GM12872 (cell line): ENCODE data around the gene MUSK.

Experiments
- CTCF ChIP-seq: IDR thresholded peaks from 3 replicates; pipeline ENCODE4 v1.5.1; 2011; ENCODE audit warnings: low read depth, mild to moderate bottlenecking, low read length, moderate library complexity; ENCODE audit not compliant: insufficient read depth

MUSK gene

GRCh38 chr9:110777876-110778215 is 109.3 kb downstream of the MUSK start:
- TF ChIP-seq CTCF = no peak

DNA sequence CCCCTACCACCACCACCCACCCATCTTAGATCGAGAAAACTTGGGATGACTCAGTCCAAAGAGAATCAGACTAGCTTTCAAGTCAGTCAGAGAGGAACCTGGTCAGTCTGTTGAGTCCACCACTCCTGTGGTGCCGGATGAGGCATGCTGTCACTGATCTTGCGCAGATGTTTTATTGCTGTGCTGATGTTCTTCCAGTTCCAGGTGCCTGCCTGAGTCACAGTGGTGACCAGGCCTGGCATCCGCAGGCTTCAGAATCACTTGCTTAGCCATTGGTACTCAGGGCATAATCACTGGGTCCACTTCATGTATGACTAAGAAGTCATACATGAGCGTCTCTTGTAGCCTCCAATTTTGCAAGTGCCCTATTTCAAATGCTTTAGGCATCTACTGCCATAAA is 114.1 kb downstream of the MUSK start:
- no peak for TF ChIP-seq CTCF

DNA sequence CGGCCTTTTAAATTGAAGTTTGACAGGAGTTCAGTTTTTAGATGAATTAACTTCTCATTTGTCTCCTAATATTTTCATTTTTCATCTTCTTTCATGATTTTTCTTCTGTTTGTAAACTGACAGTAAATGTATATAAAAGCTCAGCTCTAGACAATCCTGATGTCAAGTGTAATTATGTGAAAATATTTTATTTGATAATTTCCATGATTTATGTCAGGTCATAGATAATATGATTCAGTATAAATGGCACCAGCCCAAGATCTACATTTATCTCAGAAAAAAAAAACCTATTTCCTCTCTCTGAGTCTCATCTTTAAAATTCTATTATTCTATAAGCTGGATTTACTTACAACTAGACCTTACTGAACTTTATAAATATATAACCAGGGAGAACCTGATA is 115.7 kb downstream of the MUSK start:
- TF ChIP-seq CTCF = no peak

- TF ChIP-seq CTCF = no peak
Observed at GRCh38 chr9:110785166-110785565, 116.6 kb downstream of the MUSK start.

DNA sequence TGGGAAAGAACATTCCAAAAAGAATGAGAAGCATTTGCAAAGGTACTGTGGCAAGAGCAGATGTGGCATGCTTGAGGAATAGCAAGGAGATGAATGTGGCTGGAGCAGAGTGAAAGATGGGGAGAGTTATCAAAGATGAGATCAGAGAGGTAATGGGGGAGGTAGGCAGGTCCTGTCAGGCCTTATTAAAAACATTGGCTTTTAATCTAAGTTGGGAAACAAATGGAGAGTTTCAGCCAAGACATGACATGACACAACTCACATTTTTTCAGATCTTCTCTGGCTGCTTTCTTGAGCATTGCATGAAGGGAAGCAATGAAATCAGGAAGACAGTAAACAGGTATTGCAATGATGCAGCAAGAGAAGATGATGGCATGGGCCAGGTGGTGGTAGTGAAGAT is 120.3 kb downstream of the MUSK start:
- no peak for TF ChIP-seq CTCF

- TF ChIP-seq CTCF = no peak
Observed at GRCh38 chr9:110797611-110798010, 129.0 kb downstream of the MUSK start.

- no peak for TF ChIP-seq CTCF
Observed at GRCh38 chr9:110799396-110799795, 130.8 kb downstream of the MUSK start.

DNA sequence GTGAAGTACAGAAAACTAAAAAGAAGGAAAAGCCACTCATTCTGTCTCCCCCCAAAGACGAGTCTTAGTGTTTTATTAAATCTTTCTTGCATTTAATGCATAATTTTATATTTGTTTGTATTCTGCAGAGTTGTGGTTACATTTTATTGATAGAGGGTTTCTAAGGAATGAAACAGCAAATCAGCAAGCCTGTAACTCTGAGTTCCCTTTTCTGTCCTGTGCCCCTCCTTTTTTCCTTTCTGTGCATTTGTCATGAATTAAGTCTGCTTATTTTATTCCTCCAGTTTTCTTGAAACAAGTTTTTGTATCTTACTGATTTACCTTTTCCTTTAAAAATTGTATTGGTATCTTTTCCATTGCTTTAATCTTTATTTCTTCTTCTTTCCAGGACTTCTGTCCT is 132.8 kb downstream of the MUSK start:
- no peak for TF ChIP-seq CTCF
